Measurements from ENCODE around the gene RPL19. TPM values are rescaled to one million over a fixed set of nuclear protein-coding genes. Genes with fewer than 3 reads are reported as not detected.

RPL19 gene
- total RNA-seq, 1 donor from 2014 or later: 1,889 TPM

GRCh38 chr17:39208893-39209292, 8.8 kb downstream of the RPL19 start:
- DNase-seq (ENCODE audit: low spot score in 2 of 2): no peak
- TF ChIP-seq CTCF (IDR thresholded peaks at IDR 0.05): no peak
- H3K4me3 ChIP-seq: peak overlapping the region in 1 of 2 donors; percentile 68
- intact Hi-C loops (cut with DNase I): loop anchor here (1.0 to 2.0 kb wide), 2 partner anchors 9 to 16 kb away; partner anchors contain the start of genes RPL19 and STAC2
- H3K27ac ChIP-seq: peak overlapping the region; percentile 82 to 94
- no peaks in the 10 kb centered on the region for H3K9me3 ChIP-seq
- no peaks in the 10 kb centered on the region for H3K27me3 ChIP-seq
- peaks cover 16 to 30% of the 10 kb centered on the region in 2 donors for H3K4me1 ChIP-seq
- H3K36me3 ChIP-seq: peaks cover 14% of the 10 kb centered on the region in 2 donors

GRCh38 chr17:39209317-39210092, 9.4 kb downstream of the RPL19 start:
- H3K27me3 ChIP-seq: no peaks in the 10 kb centered on the region
- H3K4me3 ChIP-seq: peak overlapping the region; percentile 32 to 68
- no peaks in the 10 kb centered on the region for H3K9me3 ChIP-seq
- H3K4me1 ChIP-seq: peaks cover 16 to 30% of the 10 kb centered on the region in 2 donors
- peak; percentile 79 to 94 for DNase-seq (ENCODE audit: low spot score in 2 of 2)
- peak overlapping the region; percentile 82 to 94 for H3K27ac ChIP-seq
- peaks cover 8% of the 10 kb centered on the region in 2 donors for H3K36me3 ChIP-seq
- no peak for TF ChIP-seq CTCF (IDR thresholded peaks at IDR 0.05)
- intact Hi-C loops (cut with DNase I): loop anchor here (1.0 to 2.0 kb wide), 2 partner anchors 9 to 15 kb away; partner anchors contain the start of genes RPL19 and STAC2

GRCh38 chr17:39210093-39210434, 10.0 kb downstream of the RPL19 start:
- no peak for TF ChIP-seq CTCF (IDR thresholded peaks at IDR 0.05)
- Histone ChIP-seq H3K27me3 (no peaks in the 10 kb centered on the region), H3K4me3 (peak overlapping the region; percentile 32 to 68), H3K9me3 (no peaks in the 10 kb centered on the region), H3K36me3 (peaks cover 2% of the 10 kb centered on the region in 2 donors), H3K4me1 (peaks cover 16 to 30% of the 10 kb centered on the region in 2 donors), H3K27ac (peak overlapping the region; percentile 82 to 94)
- intact Hi-C loops (cut with DNase I): no loop called here
- no peak for DNase-seq (ENCODE audit: low spot score in 2 of 2)

- intact Hi-C loops (cut with DNase I): no loop called here
- no peak for TF ChIP-seq CTCF (IDR thresholded peaks at IDR 0.05)
- peaks cover 16 to 32% of the 10 kb centered on the region in 2 donors for H3K4me1 ChIP-seq
- H3K4me3 ChIP-seq: no peak overlapping the region
- DNase-seq (ENCODE audit: low spot score in 2 of 2): no peak
- H3K9me3 ChIP-seq: no peaks in the 10 kb centered on the region
- peak overlapping the region; percentile 54 to 94 for H3K27ac ChIP-seq
- no peaks in the 10 kb centered on the region for H3K27me3 ChIP-seq
- H3K36me3 ChIP-seq: peaks cover 0 to 4% of the 10 kb centered on the region in 2 donors
Measured at GRCh38 chr17:39212195-39212810, 12.2 kb downstream of the RPL19 start.

- TF ChIP-seq CTCF (IDR thresholded peaks at IDR 0.05): no peak
- peaks cover 0 to 4% of the 10 kb centered on the region in 2 donors for H3K36me3 ChIP-seq
- DNase-seq (ENCODE audit: low spot score in 2 of 2): no peak
- peaks cover 16 to 38% of the 10 kb centered on the region in 2 donors for H3K4me1 ChIP-seq
- intact Hi-C loops (cut with DNase I): no loop called here
- H3K4me3 ChIP-seq: no peak overlapping the region
- no peaks in the 10 kb centered on the region for H3K9me3 ChIP-seq
- H3K27me3 ChIP-seq: no peaks in the 10 kb centered on the region
- peak overlapping the region; percentile 54 to 94 for H3K27ac ChIP-seq
Measured at GRCh38 chr17:39212841-39213480, 12.9 kb downstream of the RPL19 start.

Data from ascending aorta (tissue), 2 donors.